ENCODE results near the gene CAMKMT.

- TF ChIP-seq CEBPB (IDR thresholded peaks at IDR 0.05) (no peak), EP300 (IDR thresholded peaks at IDR 0.05; ENCODE audit: borderline replicate concordance) (no peak), YY1 (IDR thresholded peaks at IDR 0.05; ENCODE audit: low read depth) (no peak), TCF12 (IDR thresholded peaks at IDR 0.05; ENCODE audit: low read depth) (no peak), EGR1 (IDR thresholded peaks at IDR 0.05) (no peak), RAD21 (IDR thresholded peaks at IDR 0.05; ENCODE audit: low read depth) (no peak), FOXM1 (IDR thresholded peaks at IDR 0.05; ENCODE audit: borderline replicate concordance, low read depth) (no peak), TAF1 (IDR thresholded peaks at IDR 0.05; ENCODE audit: low read depth) (no peak), TEAD4 (IDR thresholded peaks at IDR 0.05) (no peak)
- TF ChIP-seq, protein P1, sequence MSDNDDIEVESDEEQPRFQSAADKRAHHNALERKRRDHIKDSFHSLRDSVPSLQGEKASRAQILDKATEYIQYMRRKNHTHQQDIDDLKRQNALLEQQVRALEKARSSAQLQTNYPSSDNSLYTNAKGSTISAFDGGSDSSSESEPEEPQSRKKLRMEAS (IDR thresholded peaks at IDR 0.05), result no peak
- TF ChIP-seq, protein P2, sequence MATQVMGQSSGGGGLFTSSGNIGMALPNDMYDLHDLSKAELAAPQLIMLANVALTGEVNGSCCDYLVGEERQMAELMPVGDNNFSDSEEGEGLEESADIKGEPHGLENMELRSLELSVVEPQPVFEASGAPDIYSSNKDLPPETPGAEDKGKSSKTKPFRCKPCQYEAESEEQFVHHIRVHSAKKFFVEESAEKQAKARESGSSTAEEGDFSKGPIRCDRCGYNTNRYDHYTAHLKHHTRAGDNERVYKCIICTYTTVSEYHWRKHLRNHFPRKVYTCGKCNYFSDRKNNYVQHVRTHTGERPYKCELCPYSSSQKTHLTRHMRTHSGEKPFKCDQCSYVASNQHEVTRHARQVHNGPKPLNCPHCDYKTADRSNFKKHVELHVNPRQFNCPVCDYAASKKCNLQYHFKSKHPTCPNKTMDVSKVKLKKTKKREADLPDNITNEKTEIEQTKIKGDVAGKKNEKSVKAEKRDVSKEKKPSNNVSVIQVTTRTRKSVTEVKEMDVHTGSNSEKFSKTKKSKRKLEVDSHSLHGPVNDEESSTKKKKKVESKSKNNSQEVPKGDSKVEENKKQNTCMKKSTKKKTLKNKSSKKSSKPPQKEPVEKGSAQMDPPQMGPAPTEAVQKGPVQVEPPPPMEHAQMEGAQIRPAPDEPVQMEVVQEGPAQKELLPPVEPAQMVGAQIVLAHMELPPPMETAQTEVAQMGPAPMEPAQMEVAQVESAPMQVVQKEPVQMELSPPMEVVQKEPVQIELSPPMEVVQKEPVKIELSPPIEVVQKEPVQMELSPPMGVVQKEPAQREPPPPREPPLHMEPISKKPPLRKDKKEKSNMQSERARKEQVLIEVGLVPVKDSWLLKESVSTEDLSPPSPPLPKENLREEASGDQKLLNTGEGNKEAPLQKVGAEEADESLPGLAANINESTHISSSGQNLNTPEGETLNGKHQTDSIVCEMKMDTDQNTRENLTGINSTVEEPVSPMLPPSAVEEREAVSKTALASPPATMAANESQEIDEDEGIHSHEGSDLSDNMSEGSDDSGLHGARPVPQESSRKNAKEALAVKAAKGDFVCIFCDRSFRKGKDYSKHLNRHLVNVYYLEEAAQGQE (IDR thresholded peaks at IDR 0.05; ENCODE audit: low read depth), result no peak
Measured at GRCh38 chr2:44560941-44561340, 199.2 kb downstream of the CAMKMT start.
